HL-60 (cell line): ENCODE data around the gene MCRS1.

Source experiments
- DNase-seq, 2 experiments: peaks; one replicate each; pipeline ENCODE4 v3.0.0-alpha.2; 2010 to 2020; ENCODE audit warnings: low read depth in 1 of 2, low spot score in 1 of 2
- H3K27ac ChIP-seq: fragments of 250-450 bp; sonication (Bioruptor Pico); replicated peaks from 2 replicates; pipeline ENCODE4 v1.5.1; 2020; ENCODE audit warnings: mild to moderate bottlenecking, moderate library complexity
- H3K27me3 ChIP-seq: fragments of 250-450 bp; sonication (Bioruptor Pico); 2 replicates; pipeline ENCODE4 v1.5.1; 2021; ENCODE audit warnings: mild to moderate bottlenecking, moderate library complexity; ENCODE audit not compliant: insufficient read depth, poor library complexity, severe bottlenecking
- H3K4me3 ChIP-seq: replicated peaks from 2 replicates; pipeline ENCODE4 v1.5.1; 2011; ENCODE audit warnings: mild to moderate bottlenecking, control low read depth, low read length; ENCODE audit not compliant: insufficient read depth
- CTCF ChIP-seq: IDR thresholded peaks from one replicate; pipeline ENCODE4 v1.5.1; 2011; ENCODE audit warnings: low read length, control low read depth, inconsistent platforms; ENCODE audit not compliant: insufficient read depth
- GABPA ChIP-seq: IDR thresholded peaks from 2 replicates; pipeline ENCODE4 v1.6.1; 2012; ENCODE audit warnings: low read depth
- POLR2AphosphoS5 ChIP-seq: IDR thresholded peaks from 2 replicates; pipeline ENCODE4 v1.6.1; 2012; ENCODE audit warnings: low read depth
- REST ChIP-seq: IDR thresholded peaks from 2 replicates; pipeline ENCODE4 v1.6.1; 2012; ENCODE audit warnings: low read depth; ENCODE audit not compliant: insufficient replicate concordance
- SPI1 ChIP-seq: IDR thresholded peaks from 2 replicates; pipeline ENCODE4 v1.6.1; 2012; ENCODE audit warnings: low read depth, mild to moderate bottlenecking, borderline replicate concordance

MCRS1 gene

DNA sequence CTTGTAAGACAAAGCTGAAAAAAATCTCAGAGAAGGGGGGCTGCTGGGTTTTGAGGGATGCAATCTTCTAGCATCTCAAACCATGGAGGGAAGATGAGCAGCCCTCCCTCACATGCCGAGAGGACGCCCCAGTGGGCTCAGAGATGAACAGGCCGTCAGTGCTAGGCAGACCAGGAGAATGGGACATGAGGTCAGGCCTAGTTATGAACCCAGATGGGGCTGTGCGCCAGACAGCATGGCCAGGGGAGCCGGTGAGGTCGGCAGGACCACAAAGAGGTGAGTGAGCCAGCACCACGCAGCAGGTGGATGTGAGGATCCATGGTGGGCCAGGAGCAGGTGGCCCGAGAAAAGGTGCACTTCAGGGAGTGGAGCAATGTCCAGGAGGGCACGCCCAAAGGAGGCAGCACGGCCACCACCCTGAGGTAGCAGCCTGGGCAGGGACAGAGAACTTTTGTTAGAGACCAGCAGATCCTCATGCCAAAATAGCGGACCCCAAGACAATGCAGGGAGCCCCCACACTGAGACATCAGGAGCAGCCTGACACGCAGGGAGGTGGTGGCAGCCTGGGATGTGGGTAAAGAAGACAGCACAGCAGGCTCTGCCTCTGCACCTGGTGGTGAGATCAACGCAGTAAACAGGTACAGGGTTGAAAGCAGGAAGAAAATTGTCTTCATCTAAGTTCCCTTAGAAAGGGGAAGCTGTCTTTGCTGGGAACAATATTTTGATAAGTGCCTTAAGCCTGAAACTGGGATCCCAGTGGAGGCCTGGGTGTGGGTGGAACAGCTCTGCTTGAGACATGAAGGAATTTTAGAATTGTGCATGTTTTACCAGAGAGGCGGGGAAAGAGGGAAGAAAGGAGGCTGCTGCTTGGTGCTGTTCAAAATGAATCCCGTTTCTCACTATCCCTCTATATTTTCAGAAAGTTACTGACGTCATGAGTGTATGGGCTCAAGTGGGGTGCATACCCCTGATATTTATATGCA, 17.8 kb upstream of the MCRS1 start:
- no peak overlapping the region for H3K4me3 ChIP-seq
- TF ChIP-seq CTCF (no peak), POLR2AphosphoS5 (no peak), GABPA (no peak), SPI1 (no peak), REST (no peak)
- H3K27ac ChIP-seq = no peak overlapping the region
- no peaks in the 10 kb centered on the region for H3K27me3 ChIP-seq
- no peak for DNase-seq

- Histone ChIP-seq H3K27me3 (no peaks in the 10 kb centered on the region), H3K4me3 (no peak overlapping the region), H3K27ac (no peak overlapping the region)
- TF ChIP-seq GABPA = no peak
- no peak for TF ChIP-seq CTCF
- TF ChIP-seq REST = no peak
- no peak for TF ChIP-seq POLR2AphosphoS5
- TF ChIP-seq SPI1 = no peak
- DNase-seq = no peak
Measured at GRCh38 chr12:49584591-49584990, 16.6 kb upstream of the MCRS1 start.

- H3K4me3 ChIP-seq = no peak overlapping the region
- no peak for DNase-seq
- H3K27ac ChIP-seq = no peak overlapping the region
- no peak for TF ChIP-seq GABPA
- no peak for TF ChIP-seq REST
- TF ChIP-seq SPI1 = no peak
- no peak for TF ChIP-seq CTCF
- TF ChIP-seq POLR2AphosphoS5 = no peak
- H3K27me3 ChIP-seq = no peaks in the 10 kb centered on the region
Measured at GRCh38 chr12:49583366-49584094, 15.6 kb upstream of the MCRS1 start.
